Endothelial cell of umbilical vein (primary cell): ENCODE measurements around the gene VKORC1. TPM values are rescaled to one million over a fixed set of nuclear protein-coding genes. Genes with fewer than 3 reads are reported as not detected.

ENCODE experiments used
- BruUV-seq: library from RNA; stranded (reverse); fragments of 400-500 nt; replicated peaks from 2 replicates; lab custom pipeline; 2021; lab: Mats Ljungman, UMichigan
- CTCF ChIA-PET: fragments of 300-600, 350-600 bp; sonication (Branson Sonifier 250); formaldehyde crosslinking; loops from one replicate; lab custom pipeline; 2021; ENCODE audit warnings: antibody characterized with exemption, inconsistent platforms; lab: Charles Lee
- POLR2A ChIA-PET: fragments of 300-600, 350-600 bp; sonication (Branson Sonifier 250); formaldehyde crosslinking; loops from one replicate; lab custom pipeline; 2021; ENCODE audit warnings: antibody characterized with exemption, inconsistent platforms; lab: Charles Lee
- DNase-seq: peaks from one replicate; pipeline ENCODE4 v3.0.0-alpha.2; 2011; ENCODE audit warnings: low read depth, low spot score
- FAIRE-seq: peaks from 2 replicates; lab custom pipeline; 2011; peaks lifted over from hg19 to GRCh38; lab: Jason Lieb, UNC
- H2AFZ ChIP-seq: 2 replicates; pipeline ENCODE4 v1.6.0; 2012; ENCODE audit warnings: low read depth, low read length, control low read depth, inconsistent platforms
- H3K27ac ChIP-seq: 2 replicates; pipeline ENCODE4 v1.5.1; 2011; ENCODE audit warnings: low read depth, mild to moderate bottlenecking, control low read depth, low read length, moderate library complexity; ENCODE audit not compliant: insufficient read depth
- H3K27me3 ChIP-seq, 2 experiments: 2 replicates each; pipeline versions ENCODE4 v1.6.0 to v1.6.1; 2011; ENCODE audit warnings: low read length in 2 of 2, mixed read lengths in 1 of 2; ENCODE audit not compliant: control insufficient read depth in 2 of 2, insufficient read depth in 2 of 2
- H3K36me3 ChIP-seq, 2 experiments: 2 replicates in 1 of 2; 3 replicates in 1 of 2; pipeline ENCODE4 v1.5.1; 2011; ENCODE audit warnings: low read length in 2 of 2, mild to moderate bottlenecking in 1 of 2, moderate library complexity in 1 of 2; ENCODE audit not compliant: control insufficient read depth in 2 of 2, insufficient read depth in 2 of 2; ENCODE audit errors: extremely low read depth in 1 of 2
- H3K4me1 ChIP-seq: 3 replicates; pipeline ENCODE4 v1.5.1; 2011; ENCODE audit warnings: mild to moderate bottlenecking, low read length; ENCODE audit not compliant: control insufficient read depth, insufficient read depth; ENCODE audit errors: extremely low read depth
- H3K4me2 ChIP-seq: 2 replicates; pipeline ENCODE4 v1.6.1; 2011; ENCODE audit warnings: low read length, control low read depth, mixed read lengths; ENCODE audit not compliant: insufficient read depth
- H3K4me3 ChIP-seq, 3 experiments: fragments of 200-600 bp in 1 of 3; sonication (generic), shearing (Covaris generic) in 1 of 3; replicated peaks in 1 of 3; 2 replicates each; pipeline ENCODE4 v1.5.1; 2011 to 2016; ENCODE audit warnings: control low read depth in 3 of 3, low read length in 3 of 3, mild to moderate bottlenecking in 2 of 3, inconsistent platforms in 1 of 3, low read depth in 1 of 3, moderate library complexity in 1 of 3; ENCODE audit not compliant: insufficient read depth in 1 of 3
- H3K79me2 ChIP-seq: 2 replicates; pipeline ENCODE4 v1.6.0; 2012; ENCODE audit warnings: low read length, inconsistent platforms; ENCODE audit not compliant: control insufficient read depth, insufficient read depth
- H3K9ac ChIP-seq: replicated peaks from 2 replicates; pipeline ENCODE3; 2011; ENCODE audit warnings: low read length, control low read depth; ENCODE audit not compliant: insufficient read depth; ENCODE audit errors: extremely low read depth
- H3K9me1 ChIP-seq: replicated peaks from 3 replicates; pipeline ENCODE4 v1.6.0; 2011; ENCODE audit warnings: mild to moderate bottlenecking, low read length; ENCODE audit not compliant: control insufficient read depth, insufficient read depth; ENCODE audit errors: extremely low read depth
- H3K9me3 ChIP-seq: replicated peaks from 2 replicates; pipeline ENCODE4 v1.5.1; 2012; ENCODE audit warnings: low read length, inconsistent platforms; ENCODE audit not compliant: control insufficient read depth, insufficient read depth
- H4K20me1 ChIP-seq: replicated peaks from 2 replicates; pipeline ENCODE3; 2011; ENCODE audit warnings: mild to moderate bottlenecking, low read length; ENCODE audit not compliant: control insufficient read depth, insufficient read depth; ENCODE audit errors: extremely low read depth
- CTCF ChIP-seq, 2 donors: IDR thresholded peaks; 1 replicate in 1 of 2; 2 replicates in 1 of 2; pipeline ENCODE4 v1.5.1; 2011; ENCODE audit warnings: low read length in 2 of 2, mild to moderate bottlenecking in 2 of 2, moderate library complexity in 2 of 2, control low read depth in 1 of 2, inconsistent platforms in 1 of 2, low read depth in 1 of 2; ENCODE audit not compliant: insufficient read depth in 1 of 2; ENCODE audit errors: extremely low read depth in 1 of 2
- GATA2 ChIP-seq: IDR thresholded peaks from 2 replicates; pipeline ENCODE4 v1.7.0; 2011; ENCODE audit warnings: low read depth, mild to moderate bottlenecking, moderate library complexity, mixed read lengths, low read length; ENCODE audit not compliant: insufficient read length, insufficient read depth
- MAX ChIP-seq: IDR thresholded peaks from 2 replicates; pipeline ENCODE4 v1.6.1; 2011; ENCODE audit not compliant: insufficient read depth, insufficient read length
- POLR2AphosphoS5 ChIP-seq: IDR thresholded peaks from 2 replicates; pipeline ENCODE4 v1.6.1; 2012; ENCODE audit warnings: low read depth, mild to moderate bottlenecking, control low read depth, low read length, moderate library complexity; ENCODE audit not compliant: insufficient read depth
- dilution Hi-C: fragments of 300-500 bp; cut with MboI; formaldehyde crosslinking; loops from one replicate; pipeline ENCODE4 v1.15.0; 2019; ENCODE audit warnings: low sequenced_read_pairs; ENCODE audit not compliant: extremely low pct_ligation_motif_present
- intact Hi-C: fragments of 100-400 bp; cut with micrococcal nuclease; formaldehyde crosslinking; loops from one replicate; pipeline ENCODE4 v1.10.0; 2022
- polyA plus RNA-seq, 4 experiments: library from polyadenylated mRNA; depleted of rRNA in 3 of 4; stranded (reverse) in 3 of 4; unstranded in 1 of 4; fragments of >200 nt; gene quantifications; 2 replicates each; pipeline versions ENCODE4 v1.2.1 to v1.2.3, GENCODE V29; 2011 to 2012; ENCODE audit warnings: missing spikeins in 1 of 4
- total RNA-seq: library from RNA; stranded (reverse); gene quantifications from 2 replicates; pipeline ENCODE4 v1.2.3, GENCODE V29; 2021

Gene VKORC1
- total and polyA plus RNA-seq, 2 donors (not counting 3 experiments of a cell fraction or from before 2014, with no cell fraction given) = 93.5 to 586 TPM

GRCh38 chr16:31082368-31083045, 12.1 kb downstream of the VKORC1 start:
- TF ChIP-seq CTCF (IDR thresholded peaks at IDR 0.05; ENCODE audit: extremely low read depth in 1 of 2, insufficient read depth in 1 of 2, low read depth in 1 of 2, low read length in 2 of 2) = no peak
- TF ChIP-seq POLR2AphosphoS5 = no peak
- no peak for TF ChIP-seq GATA2
- no peak for TF ChIP-seq MAX
- ChIA-PET POLR2A (no interaction called here), CTCF (no interaction called here)
- H3K27me3 ChIP-seq = no peaks in the 10 kb centered on the region
- H3K4me2 ChIP-seq = no peak overlapping the region
- FAIRE-seq = no peak
- dilution Hi-C loops (no loop called here), intact Hi-C loops (no loop called here)
- H2AFZ ChIP-seq = no peak overlapping the region
- TSS peak; percentile 4 for BruUV-seq
- H3K9me3 ChIP-seq = no peaks in the 10 kb centered on the region
- no peak overlapping the region for H3K4me3 ChIP-seq
- H3K9ac ChIP-seq = no peak overlapping the region
- no peak overlapping the region for H3K27ac ChIP-seq
- no peak for DNase-seq
- H3K4me1 ChIP-seq = no peaks in the 10 kb centered on the region
- H3K79me2 ChIP-seq = peaks cover 7% of the 10 kb centered on the region
- H3K36me3 ChIP-seq = peaks cover 3 to 33% of the 10 kb centered on the region in 2 experiments
- no peaks in the 10 kb centered on the region for H4K20me1 ChIP-seq
- no peaks in the 10 kb centered on the region for H3K9me1 ChIP-seq
